Esophagus squamous epithelium (tissue), 5 donors: ENCODE measurements around the gene EXOC6. TPM values are rescaled to one million over a fixed set of nuclear protein-coding genes. Genes with fewer than 3 reads are reported as not detected.
"Not testable (repeated sequence)": the region's sequence is repeated elsewhere in the genome, so short reads cannot be mapped to it uniquely, and the experiment has no call there.

Experiments
- DNase-seq: peaks from one replicate; lab custom pipeline; 2025; lab: John Stamatoyannopoulos, UW
- H3K27ac ChIP-seq, 4 donors: fragments of 200-600 bp; sonication (generic); one replicate each; pipeline ENCODE4 v1.5.1; 2016 to 2019; ENCODE audit warnings: mild to moderate bottlenecking in 1 of 4
- H3K27me3 ChIP-seq, 4 donors: fragments of 200-600 bp; sonication (generic); 1 replicate in 3 of 4; 2 replicates in 1 of 4; pipeline versions ENCODE4 v1.5.1 to v1.6.0; 2017 to 2021; ENCODE audit warnings: antibody characterized with exemption in 1 of 4
- H3K36me3 ChIP-seq, 3 donors: fragments of 200-600 bp; sonication (generic); one replicate each; pipeline ENCODE4 v1.5.1; 2016 to 2019
- H3K4me1 ChIP-seq, 3 donors: fragments of 200-600 bp; sonication (generic); one replicate each; pipeline ENCODE4 v1.5.1; 2017 to 2019
- H3K4me3 ChIP-seq, 4 donors: fragments of 200-600 bp; sonication (generic); 1 replicate in 3 of 4; 2 replicates in 1 of 4; pipeline ENCODE4 v1.5.1; 2016 to 2019; ENCODE audit warnings: mild to moderate bottlenecking in 2 of 4, moderate library complexity in 1 of 4
- H3K9me3 ChIP-seq, 3 donors: fragments of 200-600 bp; sonication (generic); one replicate each; pipeline ENCODE4 v1.5.1; 2016 to 2019
- CTCF ChIP-seq, 6 experiments: fragments of 450-650 bp in 4 of 6; fragments of 200-600 bp in 2 of 6; sonication (generic) in 2 of 6; IDR thresholded peaks; one replicate each; pipeline ENCODE4 v1.5.1; 2016 to 2019; ENCODE audit warnings: antibody characterized with exemption in 6 of 6, mild to moderate bottlenecking in 4 of 6, moderate library complexity in 4 of 6
- POLR2A ChIP-seq, 4 donors: fragments of 450-650 bp; IDR thresholded peaks; one replicate each; pipeline ENCODE4 v1.6.1; 2017; ENCODE audit warnings: antibody characterized with exemption in 4 of 4, mild to moderate bottlenecking in 4 of 4, moderate library complexity in 3 of 4
- WGBS, 2 donors: methylation state at CpG; one replicate each; pipeline ENCODE4 v1.1.5; 2018; 5-methylcytosine and 5-hydroxymethylcytosine counted together
- intact Hi-C: fragments of 100-400 bp; cut with DNase I; formaldehyde crosslinking; loops from one replicate; pipeline ENCODE4 v1.15.0; 2022
- small RNA-seq, 4 donors: library from RNA; depleted of rRNA; stranded (forward); fragments of <200 nt; gene quantifications; one replicate each; pipeline ENCODE3, GENCODE V24; 2016
- total RNA-seq, 4 donors: library from RNA; depleted of rRNA; stranded (reverse); fragments of >200 nt; gene quantifications; one replicate each; pipeline ENCODE4 v1.1.0, GENCODE V29; 2016
- donor health status: DM: yes; HTN: yes; CAD: no.

Gene EXOC6
- total RNA-seq, 4 donors from 2014 or later: 1.3 to 9.5 (median 5.6) TPM

DNA sequence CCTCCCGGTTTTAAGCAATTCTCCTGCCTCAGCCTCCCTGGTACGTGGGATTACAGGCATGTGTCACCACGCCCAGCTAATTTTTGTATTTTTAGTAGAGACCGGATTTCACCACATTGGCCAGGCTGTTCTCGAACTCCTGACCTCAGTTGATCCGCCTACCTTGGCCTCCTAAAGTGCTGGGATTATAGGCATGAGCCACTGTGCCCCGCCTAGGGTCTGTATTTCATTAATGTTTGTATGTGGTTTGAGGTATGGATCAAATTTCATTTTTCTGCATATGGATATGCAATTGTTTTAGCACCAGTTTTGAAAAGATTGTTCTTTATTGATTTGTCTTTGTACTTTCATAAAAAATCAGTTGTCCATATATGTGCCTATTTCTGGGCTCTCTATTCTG is 251.3 kb downstream of the EXOC6 start:
- no peaks in the 10 kb centered on the region for H3K9me3 ChIP-seq
- no peak overlapping the region for H3K4me3 ChIP-seq
- TF ChIP-seq POLR2A (IDR thresholded peaks at IDR 0.05): no peak
- no peak for TF ChIP-seq CTCF (IDR thresholded peaks at IDR 0.05)
- no peak for DNase-seq
- no peak overlapping the region for H3K27ac ChIP-seq
- intact Hi-C loops: no loop called here
- 72 to 77% methylated on average over 7 of the region's 7 CpGs for WGBS, 2 donors
- no peaks in the 10 kb centered on the region for H3K4me1 ChIP-seq
- no peaks in the 10 kb centered on the region for H3K36me3 ChIP-seq
- H3K27me3 ChIP-seq: no peaks in the 10 kb centered on the region

GRCh38 chr10:93101148-93101547 is 252.8 kb downstream of the EXOC6 start:
- H3K4me3 ChIP-seq, H3K36me3 ChIP-seq, H3K27ac ChIP-seq, DNase-seq, H3K4me1 ChIP-seq, H3K27me3 ChIP-seq, intact Hi-C loops, H3K9me3 ChIP-seq: not testable (repeated sequence)
- WGBS, 2 donors: 82 to 100% methylated on average over 2 of the region's 3 CpGs

DNA sequence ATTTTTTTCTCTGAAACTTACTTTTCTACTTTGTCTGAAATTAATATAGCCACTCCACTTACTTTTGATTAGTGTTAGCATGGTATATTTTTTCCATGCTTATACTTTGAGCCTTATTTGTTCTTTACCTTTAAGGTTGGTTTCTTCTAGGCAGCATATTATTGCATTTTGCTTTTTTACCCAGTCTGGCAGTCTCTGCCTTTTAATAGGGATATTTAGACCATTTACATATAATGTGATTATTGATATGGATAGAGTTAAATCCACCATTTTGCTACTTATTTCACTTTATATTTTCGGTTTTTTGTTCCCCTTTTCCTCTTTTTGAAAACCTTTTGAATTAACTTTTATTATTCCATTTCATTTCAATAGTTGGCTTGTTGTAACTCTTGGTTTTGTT is 255.6 kb downstream of the EXOC6 start:
- H3K4me1 ChIP-seq: no peaks in the 10 kb centered on the region
- H3K27me3 ChIP-seq: no peaks in the 10 kb centered on the region
- no peak for DNase-seq
- H3K4me3 ChIP-seq: no peak overlapping the region
- TF ChIP-seq CTCF (IDR thresholded peaks at IDR 0.05): no peak
- TF ChIP-seq POLR2A (IDR thresholded peaks at IDR 0.05): no peak
- no peak overlapping the region for H3K27ac ChIP-seq
- no peaks in the 10 kb centered on the region for H3K9me3 ChIP-seq
- H3K36me3 ChIP-seq: no peaks in the 10 kb centered on the region
- 42 to 67% methylated on average over 1 of the region's 1 CpG for WGBS, 2 donors
- intact Hi-C loops: no loop called here

- intact Hi-C loops: no loop called here
- no peaks in the 10 kb centered on the region for H3K27me3 ChIP-seq
- H3K27ac ChIP-seq: no peak overlapping the region
- H3K9me3 ChIP-seq: no peaks in the 10 kb centered on the region
- no peaks in the 10 kb centered on the region for H3K36me3 ChIP-seq
- DNase-seq: no peak
- H3K4me1 ChIP-seq: no peaks in the 10 kb centered on the region
- TF ChIP-seq CTCF (IDR thresholded peaks at IDR 0.05): no peak
- no peak for TF ChIP-seq POLR2A (IDR thresholded peaks at IDR 0.05)
- no peak overlapping the region for H3K4me3 ChIP-seq
- WGBS, 2 donors: 73 to 85% methylated on average over 2 of the region's 2 CpGs
Measured at GRCh38 chr10:93106631-93107072, 258.3 kb downstream of the EXOC6 start.

Small RNA genes lying within 50 kb of the gene (small RNA-seq; reads per million reads assigned to genes)
- 0 reads per million in 4 donors for gene AL392103.1

Other genes starting within 250 kb of the EXOC6 start
- gene HHEX, start 158.6 kb upstream of the EXOC6 start, total RNA-seq: 1 to 10 TPM in 3 of 4 donors, not detected in 1; 1.6 to 4.2 (median 3.2) TPM
- under 1 TPM in 2 of 4 donors, not detected in 2; 0.19 to 0.34 TPM for gene CYP26C1, start 212.3 kb downstream of the EXOC6 start, total RNA-seq
- not detected for gene CYP26A1, start 225.4 kb downstream of the EXOC6 start, total RNA-seq